NB4 (cell line): Measurements from ENCODE around the gene FMN2.

Source experiments
- DNase-seq: peaks from one replicate; pipeline ENCODE4 v3.0.0; 2010; ENCODE audit warnings: low read depth
- H3K4me3 ChIP-seq: one replicate; pipeline ENCODE4 v1.5.1; 2011; ENCODE audit warnings: mild to moderate bottlenecking, low read depth, low read length, moderate library complexity
- MYC ChIP-seq: IDR thresholded peaks from 2 replicates; pipeline ENCODE4 v1.6.1; 2011; ENCODE audit warnings: low read depth, low read length
- POLR2A ChIP-seq: IDR thresholded peaks from 2 replicates; pipeline ENCODE4 v1.6.1; 2011; ENCODE audit warnings: mild to moderate bottlenecking; ENCODE audit not compliant: insufficient read length; ENCODE audit errors: extremely low read depth
- TF ChIP-seq, protein P1 (sequence below): IDR thresholded peaks from 2 replicates; pipeline ENCODE4 v1.6.1; 2011; ENCODE audit warnings: low read depth, low read length
- TF ChIP-seq, protein P2 (sequence below): IDR thresholded peaks from one replicate; pipeline ENCODE4 v1.5.1; 2012; ENCODE audit warnings: low read depth, low read length

FMN2 gene

DNA sequence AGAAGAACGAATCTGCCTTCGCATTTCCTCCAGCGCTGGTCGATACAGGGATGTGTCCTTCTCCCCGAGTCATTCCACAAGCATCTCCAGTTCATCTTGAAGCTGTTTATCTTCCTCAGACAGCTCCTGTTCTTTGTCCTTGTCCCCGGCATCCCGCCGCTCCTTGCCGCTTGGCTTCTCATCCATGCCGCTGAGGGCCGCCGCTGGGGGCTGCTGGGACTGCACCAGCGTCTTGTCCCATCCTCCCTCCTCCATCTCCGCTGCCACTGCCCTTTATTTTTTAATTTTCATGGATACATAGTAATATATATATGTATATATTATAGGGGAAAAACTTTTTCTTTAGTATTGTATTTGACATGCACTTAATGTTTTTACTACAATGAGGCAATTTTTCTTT lies 53.4 kb downstream of the FMN2 start:
- no peak for DNase-seq
- TF ChIP-seq, protein P1, sequence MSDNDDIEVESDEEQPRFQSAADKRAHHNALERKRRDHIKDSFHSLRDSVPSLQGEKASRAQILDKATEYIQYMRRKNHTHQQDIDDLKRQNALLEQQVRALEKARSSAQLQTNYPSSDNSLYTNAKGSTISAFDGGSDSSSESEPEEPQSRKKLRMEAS = no peak
- TF ChIP-seq POLR2A = no peak
- no peak overlapping the region for H3K4me3 ChIP-seq

DNA sequence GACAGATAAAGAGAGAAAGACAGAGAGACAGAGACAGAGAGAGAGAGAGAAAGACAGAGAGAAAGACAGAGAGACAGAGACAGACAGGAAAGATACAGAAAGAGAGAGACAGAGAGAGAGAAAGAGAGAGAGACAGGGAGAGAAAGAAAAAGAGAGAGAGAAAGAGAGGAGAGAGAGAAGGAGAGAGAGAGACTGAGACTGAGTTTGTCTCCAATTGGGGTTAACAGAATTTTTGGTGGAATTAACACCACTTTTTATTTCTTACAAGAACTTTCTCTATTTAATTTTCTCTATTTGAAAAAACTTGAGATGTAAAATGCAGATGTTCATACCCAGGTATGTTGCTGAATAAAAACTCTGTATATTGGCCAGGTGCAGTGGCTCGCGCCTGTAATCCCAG lies 56.6 kb downstream of the FMN2 start:
- TF ChIP-seq, protein P1 = no peak
- no peak for TF ChIP-seq POLR2A
- no peak for TF ChIP-seq MYC
- TF ChIP-seq, protein P2, sequence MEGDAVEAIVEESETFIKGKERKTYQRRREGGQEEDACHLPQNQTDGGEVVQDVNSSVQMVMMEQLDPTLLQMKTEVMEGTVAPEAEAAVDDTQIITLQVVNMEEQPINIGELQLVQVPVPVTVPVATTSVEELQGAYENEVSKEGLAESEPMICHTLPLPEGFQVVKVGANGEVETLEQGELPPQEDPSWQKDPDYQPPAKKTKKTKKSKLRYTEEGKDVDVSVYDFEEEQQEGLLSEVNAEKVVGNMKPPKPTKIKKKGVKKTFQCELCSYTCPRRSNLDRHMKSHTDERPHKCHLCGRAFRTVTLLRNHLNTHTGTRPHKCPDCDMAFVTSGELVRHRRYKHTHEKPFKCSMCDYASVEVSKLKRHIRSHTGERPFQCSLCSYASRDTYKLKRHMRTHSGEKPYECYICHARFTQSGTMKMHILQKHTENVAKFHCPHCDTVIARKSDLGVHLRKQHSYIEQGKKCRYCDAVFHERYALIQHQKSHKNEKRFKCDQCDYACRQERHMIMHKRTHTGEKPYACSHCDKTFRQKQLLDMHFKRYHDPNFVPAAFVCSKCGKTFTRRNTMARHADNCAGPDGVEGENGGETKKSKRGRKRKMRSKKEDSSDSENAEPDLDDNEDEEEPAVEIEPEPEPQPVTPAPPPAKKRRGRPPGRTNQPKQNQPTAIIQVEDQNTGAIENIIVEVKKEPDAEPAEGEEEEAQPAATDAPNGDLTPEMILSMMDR = no peak
- DNase-seq = no peak
- H3K4me3 ChIP-seq = no peak overlapping the region

DNA sequence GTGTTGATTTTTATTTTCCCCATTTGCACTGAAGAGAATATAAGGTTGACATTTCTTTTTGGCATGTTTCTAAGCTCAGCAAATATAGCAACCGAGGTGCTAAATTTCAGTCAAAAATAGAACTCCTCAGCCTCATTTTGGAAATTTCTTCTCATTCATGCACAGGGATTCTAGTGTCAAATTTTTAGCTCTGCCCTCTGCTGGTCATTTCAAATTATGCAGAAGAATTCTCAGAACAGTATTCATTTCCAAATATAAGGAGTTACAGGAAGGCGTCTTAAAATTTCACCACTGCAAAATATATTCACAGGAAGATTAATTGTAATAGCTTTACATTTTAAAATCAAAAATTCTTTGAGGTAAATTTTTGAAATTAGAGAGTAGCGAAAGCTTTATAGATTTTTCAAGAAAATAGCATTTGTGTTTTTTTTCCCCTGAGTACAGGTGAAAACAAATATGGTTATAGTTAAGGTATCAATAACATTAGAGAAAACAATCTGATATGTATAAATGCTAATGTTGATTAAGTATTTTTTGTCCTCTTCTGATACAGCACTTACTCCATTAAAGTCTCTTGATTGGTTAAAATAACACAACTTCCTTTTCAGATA lies 57.9 kb downstream of the FMN2 start:
- H3K4me3 ChIP-seq = no peak overlapping the region
- peak; percentile 28 for DNase-seq
- TF ChIP-seq, protein P2 = peak; percentile 56
- TF ChIP-seq, protein P1 = no peak

DNA sequence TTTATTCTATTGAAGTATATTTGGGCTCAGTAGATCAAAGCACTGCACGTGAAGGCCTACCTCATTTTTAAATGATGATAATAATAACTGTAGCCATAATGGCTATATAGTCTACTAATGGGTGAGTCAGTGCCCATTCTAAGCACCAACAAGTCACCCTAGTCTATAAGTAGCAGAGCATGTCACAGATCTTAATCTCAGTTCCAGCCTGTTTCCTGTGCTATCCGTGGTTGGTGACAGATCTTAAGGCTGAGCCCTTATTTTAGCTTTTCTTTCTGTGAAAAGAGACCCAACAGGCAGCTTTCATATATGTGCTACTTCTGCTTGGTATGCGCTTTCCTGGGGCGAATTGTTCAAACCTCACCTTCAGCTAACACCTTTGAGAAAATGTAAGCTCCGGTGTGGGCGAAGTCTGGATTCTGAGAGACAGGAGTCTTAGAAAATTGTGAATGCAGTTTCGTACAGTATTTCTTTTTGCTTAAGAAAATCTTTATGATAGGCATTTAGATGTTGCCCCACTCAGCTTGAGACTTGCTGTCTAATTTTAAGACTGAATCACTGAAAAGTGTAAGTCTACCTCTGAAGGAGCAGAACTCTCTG lies 59.6 kb downstream of the FMN2 start:
- TF ChIP-seq MYC (no peak), POLR2A (no peak)
- TF ChIP-seq, protein P1 = no peak
- TF ChIP-seq, protein P2 = no peak
- no peak for DNase-seq
- no peak overlapping the region for H3K4me3 ChIP-seq

DNA sequence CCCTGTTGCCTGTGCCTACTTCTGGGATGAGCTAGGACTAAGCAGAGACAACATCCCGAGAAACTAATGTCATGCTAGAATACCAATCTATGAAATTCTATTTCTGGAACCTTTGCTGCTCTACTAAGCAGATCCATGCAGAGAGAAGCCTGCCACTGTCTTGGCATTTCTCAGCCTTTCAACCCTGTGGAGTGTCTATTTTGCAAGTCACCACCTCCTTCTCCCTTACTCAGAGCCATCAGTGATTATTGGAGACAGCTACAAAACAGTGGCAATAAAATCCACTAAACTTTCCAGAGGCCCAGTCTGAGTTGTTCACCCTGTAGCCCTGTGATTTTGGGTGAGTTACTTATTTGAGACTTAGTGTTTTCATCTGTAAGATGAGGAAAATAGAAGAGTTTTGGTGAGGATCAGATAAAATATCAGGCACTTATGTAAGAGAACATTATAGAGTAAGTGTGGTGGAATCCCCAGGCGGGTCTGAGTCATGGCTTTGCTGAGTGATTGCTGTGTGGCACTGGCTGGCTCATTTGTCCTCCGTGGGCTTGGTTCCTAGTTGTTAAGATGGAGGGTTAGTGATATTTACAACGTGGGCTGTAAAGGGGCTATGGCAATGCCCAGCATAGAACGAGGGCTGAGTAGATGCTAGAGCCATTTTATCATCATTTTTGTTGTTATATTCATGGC lies 61.1 kb downstream of the FMN2 start:
- H3K4me3 ChIP-seq = no peak overlapping the region
- no peak for DNase-seq
- TF ChIP-seq, protein P2 = no peak
- TF ChIP-seq, protein P1 = no peak
- no peak for TF ChIP-seq POLR2A
- TF ChIP-seq MYC = no peak

DNA sequence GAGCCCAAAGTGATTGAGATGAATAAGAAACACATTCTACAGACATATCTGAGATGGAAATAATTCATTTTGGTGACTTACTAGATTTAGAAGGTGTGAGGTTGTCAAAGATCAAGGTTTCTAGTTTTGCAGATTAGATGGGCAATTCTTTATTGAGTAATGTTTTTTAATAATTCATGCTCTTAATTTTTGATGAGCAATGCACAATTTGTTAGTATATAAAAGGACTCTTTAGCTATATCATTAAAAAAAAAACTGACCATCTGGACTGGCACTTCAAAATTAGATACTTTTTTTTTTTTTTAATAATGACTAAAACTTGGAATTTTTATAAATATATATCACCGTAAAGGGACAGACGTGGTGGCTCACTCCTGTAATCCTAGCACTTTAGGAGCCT lies 63.9 kb downstream of the FMN2 start:
- no peak overlapping the region for H3K4me3 ChIP-seq
- TF ChIP-seq, protein P1 = no peak
- TF ChIP-seq, protein P2 = no peak
- TF ChIP-seq MYC = no peak
- DNase-seq = no peak
